Ascending aorta (tissue), 2 donors: ENCODE data around the gene OLFML2B. TPM values are rescaled to one million over a fixed set of nuclear protein-coding genes. Genes with fewer than 3 reads are reported as not detected.

Experiments used
- DNase-seq, 2 donors: peaks; one replicate each; pipeline ENCODE4 v3.0.0-alpha.2; 2019; ENCODE audit warnings: low spot score in 2 of 2
- H3K27ac ChIP-seq, 2 donors: fragments of 200-600 bp; sonication (generic); one replicate each; pipeline ENCODE4 v1.5.1; 2016 to 2017; ENCODE audit warnings: mild to moderate bottlenecking in 1 of 2
- H3K27me3 ChIP-seq: fragments of 200-600 bp; sonication (generic); one replicate; pipeline ENCODE4 v1.5.1; 2017
- H3K36me3 ChIP-seq, 2 donors: fragments of 200-600 bp; sonication (generic); one replicate each; pipeline ENCODE4 v1.5.1; 2016
- H3K4me1 ChIP-seq, 2 donors: fragments of 200-600 bp; sonication (generic); one replicate each; pipeline ENCODE4 v1.5.1; 2016 to 2017; ENCODE audit warnings: mild to moderate bottlenecking in 1 of 2
- H3K4me3 ChIP-seq, 2 donors: fragments of 200-600 bp; sonication (generic); one replicate each; pipeline ENCODE4 v1.5.1; 2016 to 2017; ENCODE audit warnings: mild to moderate bottlenecking in 1 of 2
- H3K9me3 ChIP-seq, 2 donors: fragments of 200-600 bp; sonication (generic); one replicate each; pipeline ENCODE4 v1.5.1; 2016
- intact Hi-C: fragments of 100-400 bp; cut with DNase I; formaldehyde crosslinking; loops from one replicate; pipeline ENCODE4 v1.15.1; 2023
- total RNA-seq: library from RNA; depleted of rRNA; stranded (reverse); fragments of >200 nt; gene quantifications from one replicate; pipeline ENCODE4 v1.1.0, GENCODE V29; 2016
- TF ChIP-seq, protein P1 (sequence below), 3 experiments: fragments of 200-600 bp in 2 of 3; fragments of 450-650 bp in 1 of 3; sonication (generic) in 2 of 3; IDR thresholded peaks; one replicate each; pipeline ENCODE4 v1.5.1; 2016 to 2019; ENCODE audit warnings: antibody characterized with exemption in 3 of 3, mild to moderate bottlenecking in 1 of 3, moderate library complexity in 1 of 3

OLFML2B gene
- total RNA-seq, 1 donor from 2014 or later, result 79.7 TPM

DNA sequence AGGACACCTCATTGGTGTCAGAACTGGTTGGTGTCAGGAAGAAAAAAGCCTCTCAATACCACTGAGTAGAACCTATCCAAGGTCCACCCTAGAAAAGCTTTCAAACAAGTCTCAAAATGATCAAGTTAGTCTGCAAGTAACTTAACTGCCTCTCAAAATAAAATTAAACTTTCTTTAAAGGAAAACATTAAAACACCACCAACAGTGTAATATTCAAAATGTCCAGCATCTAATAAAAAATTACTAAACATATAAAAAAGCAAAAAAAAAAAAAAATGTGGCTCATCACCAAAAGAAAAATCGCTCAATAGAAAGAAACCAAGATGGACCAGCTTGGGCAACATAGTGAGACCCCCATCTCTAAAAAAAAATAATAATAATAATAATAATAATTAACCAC is 18.7 kb upstream of the OLFML2B start:
- H3K27ac ChIP-seq, result no peak overlapping the region
- no peaks in the 10 kb centered on the region for H3K27me3 ChIP-seq
- intact Hi-C loops, result no loop called here
- no peaks in the 10 kb centered on the region for H3K36me3 ChIP-seq
- no peak for DNase-seq
- H3K9me3 ChIP-seq, result no peaks in the 10 kb centered on the region
- TF ChIP-seq, protein P1, sequence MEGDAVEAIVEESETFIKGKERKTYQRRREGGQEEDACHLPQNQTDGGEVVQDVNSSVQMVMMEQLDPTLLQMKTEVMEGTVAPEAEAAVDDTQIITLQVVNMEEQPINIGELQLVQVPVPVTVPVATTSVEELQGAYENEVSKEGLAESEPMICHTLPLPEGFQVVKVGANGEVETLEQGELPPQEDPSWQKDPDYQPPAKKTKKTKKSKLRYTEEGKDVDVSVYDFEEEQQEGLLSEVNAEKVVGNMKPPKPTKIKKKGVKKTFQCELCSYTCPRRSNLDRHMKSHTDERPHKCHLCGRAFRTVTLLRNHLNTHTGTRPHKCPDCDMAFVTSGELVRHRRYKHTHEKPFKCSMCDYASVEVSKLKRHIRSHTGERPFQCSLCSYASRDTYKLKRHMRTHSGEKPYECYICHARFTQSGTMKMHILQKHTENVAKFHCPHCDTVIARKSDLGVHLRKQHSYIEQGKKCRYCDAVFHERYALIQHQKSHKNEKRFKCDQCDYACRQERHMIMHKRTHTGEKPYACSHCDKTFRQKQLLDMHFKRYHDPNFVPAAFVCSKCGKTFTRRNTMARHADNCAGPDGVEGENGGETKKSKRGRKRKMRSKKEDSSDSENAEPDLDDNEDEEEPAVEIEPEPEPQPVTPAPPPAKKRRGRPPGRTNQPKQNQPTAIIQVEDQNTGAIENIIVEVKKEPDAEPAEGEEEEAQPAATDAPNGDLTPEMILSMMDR (IDR thresholded peaks at IDR 0.05), result no peak
- H3K4me1 ChIP-seq, result no peaks in the 10 kb centered on the region
- H3K4me3 ChIP-seq, result no peak overlapping the region

DNA sequence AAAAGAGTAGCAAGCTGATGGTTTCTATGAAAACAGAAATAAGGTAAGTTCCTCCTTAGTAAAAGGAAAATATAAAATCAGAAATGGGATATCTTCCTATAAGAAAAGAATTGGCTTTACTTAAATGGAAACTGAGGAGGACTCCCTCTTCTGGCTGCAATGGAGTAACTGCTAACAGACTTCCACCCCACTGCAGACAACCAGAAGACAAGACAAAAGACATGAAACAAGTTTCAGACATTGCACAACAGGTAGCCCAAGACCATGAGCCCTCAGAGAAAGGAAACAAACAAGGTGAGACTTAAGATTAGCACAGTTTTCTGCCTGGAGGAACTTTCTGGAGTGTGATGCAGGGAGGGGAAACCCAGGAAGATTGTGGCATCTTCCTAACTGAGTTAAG is 17.0 kb upstream of the OLFML2B start:
- DNase-seq, result no peak
- no peaks in the 10 kb centered on the region for H3K27me3 ChIP-seq
- intact Hi-C loops, result no loop called here
- H3K9me3 ChIP-seq, result no peaks in the 10 kb centered on the region
- TF ChIP-seq, protein P1 (IDR thresholded peaks at IDR 0.05), result no peak
- no peaks in the 10 kb centered on the region for H3K36me3 ChIP-seq
- H3K27ac ChIP-seq, result no peak overlapping the region
- no peak overlapping the region for H3K4me3 ChIP-seq
- H3K4me1 ChIP-seq, result peaks cover 0 to 3% of the 10 kb centered on the region in 2 donors

DNA sequence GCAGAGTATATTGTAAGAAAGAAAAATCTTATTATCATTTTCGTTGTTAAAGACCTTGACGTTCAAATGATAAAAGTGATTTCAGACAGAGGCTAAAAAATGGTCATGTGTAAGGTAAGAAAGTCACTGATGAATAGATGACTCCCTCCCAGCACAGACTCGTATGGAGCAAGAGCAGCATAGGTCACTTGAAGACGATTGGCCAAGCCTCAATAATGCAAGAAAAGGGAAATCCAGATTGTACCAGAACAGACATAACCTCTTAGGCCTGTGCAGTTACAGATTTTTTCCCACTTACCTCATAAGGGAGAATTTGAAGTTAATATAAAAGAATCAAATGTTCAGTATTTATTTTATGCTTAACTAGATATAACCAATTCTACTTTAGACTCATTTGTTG is 16.3 kb upstream of the OLFML2B start:
- Histone ChIP-seq H3K27ac (no peak overlapping the region), H3K4me3 (no peak overlapping the region), H3K4me1 (peaks cover 0 to 3% of the 10 kb centered on the region in 2 donors), H3K36me3 (no peaks in the 10 kb centered on the region), H3K9me3 (no peaks in the 10 kb centered on the region), H3K27me3 (no peaks in the 10 kb centered on the region)
- no peak for DNase-seq
- intact Hi-C loops, result no loop called here
- TF ChIP-seq, protein P1 (IDR thresholded peaks at IDR 0.05), result no peak

DNA sequence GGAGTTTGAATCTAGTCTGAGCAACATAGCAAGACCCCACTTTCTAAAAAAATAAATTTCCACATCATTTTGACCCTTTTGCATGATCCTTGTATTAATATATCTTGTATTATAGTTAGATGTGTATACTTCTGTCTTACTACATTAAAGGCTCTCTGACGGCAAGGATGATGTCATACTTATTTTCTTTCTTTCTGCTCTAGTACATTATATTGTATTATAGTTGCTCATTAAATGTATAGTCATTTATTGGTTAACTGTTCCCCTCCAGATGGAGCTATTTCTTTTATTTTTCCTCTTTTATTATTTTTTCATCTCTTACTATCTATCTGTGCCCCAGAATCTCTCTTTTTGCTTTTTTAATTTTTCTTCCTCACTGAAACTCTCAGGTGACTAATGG is 15.0 kb upstream of the OLFML2B start:
- peaks cover 0 to 3% of the 10 kb centered on the region in 2 donors for H3K4me1 ChIP-seq
- no peak for DNase-seq
- H3K27me3 ChIP-seq, result no peaks in the 10 kb centered on the region
- no peaks in the 10 kb centered on the region for H3K36me3 ChIP-seq
- TF ChIP-seq, protein P1 (IDR thresholded peaks at IDR 0.05), result no peak
- no peak overlapping the region for H3K27ac ChIP-seq
- intact Hi-C loops, result no loop called here
- no peaks in the 10 kb centered on the region for H3K9me3 ChIP-seq
- no peak overlapping the region for H3K4me3 ChIP-seq

DNA sequence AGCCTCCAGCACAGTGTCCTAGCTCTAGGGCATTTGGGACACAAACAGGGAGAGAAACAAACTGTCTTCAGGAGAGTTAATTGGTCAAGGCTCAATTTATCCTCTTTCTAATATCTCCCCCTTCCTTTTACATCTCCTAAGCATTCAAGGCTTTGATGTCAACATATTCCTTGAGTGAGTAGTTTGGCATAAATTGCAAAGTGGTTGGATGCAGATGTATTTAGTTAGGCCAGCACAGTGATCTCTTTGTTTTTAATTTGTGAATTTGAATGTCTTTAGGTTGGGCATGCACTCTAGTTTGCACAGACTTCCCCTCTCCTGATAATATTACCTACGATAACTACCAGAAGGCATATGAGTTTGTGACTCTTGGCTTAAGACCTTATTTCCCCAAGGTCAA is 12.5 kb upstream of the OLFML2B start:
- DNase-seq, result no peak
- Histone ChIP-seq H3K4me3 (no peak overlapping the region), H3K27ac (no peak overlapping the region), H3K36me3 (no peaks in the 10 kb centered on the region), H3K9me3 (no peaks in the 10 kb centered on the region), H3K27me3 (no peaks in the 10 kb centered on the region), H3K4me1 (peaks cover 0 to 3% of the 10 kb centered on the region in 2 donors)
- intact Hi-C loops, result no loop called here
- TF ChIP-seq, protein P1 (IDR thresholded peaks at IDR 0.05), result no peak

DNA sequence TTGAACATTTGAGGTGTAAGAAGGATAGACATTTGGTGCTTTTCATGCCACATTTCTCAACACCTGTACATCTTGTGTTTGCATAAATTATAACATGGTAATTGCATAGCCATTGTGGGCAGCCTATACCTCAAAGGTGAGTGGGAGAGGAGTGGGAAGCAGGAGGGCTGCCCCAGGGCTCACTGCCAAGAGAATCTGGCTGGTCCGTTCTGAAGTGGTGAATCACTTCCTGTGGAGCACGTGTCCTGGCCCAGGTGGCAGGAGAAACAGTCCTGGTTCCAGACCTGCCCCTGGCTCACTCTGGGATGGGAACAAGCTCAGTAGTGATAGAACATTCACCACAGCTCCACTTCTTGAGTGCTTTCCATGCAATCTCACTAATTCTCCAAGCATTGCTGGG is 11.6 kb upstream of the OLFML2B start:
- H3K27ac ChIP-seq, result no peak overlapping the region
- no peaks in the 10 kb centered on the region for H3K9me3 ChIP-seq
- no peaks in the 10 kb centered on the region for H3K36me3 ChIP-seq
- H3K27me3 ChIP-seq, result no peaks in the 10 kb centered on the region
- H3K4me3 ChIP-seq, result no peak overlapping the region
- peaks cover 0 to 3% of the 10 kb centered on the region in 2 donors for H3K4me1 ChIP-seq
- DNase-seq, result no peak
- intact Hi-C loops, result no loop called here
- TF ChIP-seq, protein P1 (IDR thresholded peaks at IDR 0.05), result no peak
